NCI-H748 (cell line): ENCODE measurements around the gene PTTG1.

Experiments
- DNase-seq: peaks from one replicate; lab custom pipeline; 2025; ENCODE audit not compliant: unreplicated experiment; lab: John Stamatoyannopoulos, UW

The PTTG1 gene

GRCh38 chr5:160470437-160471361, 49.0 kb downstream of the PTTG1 start:
- no peak for DNase-seq

- no peak for DNase-seq
Observed at GRCh38 chr5:160471761-160472160, 50.1 kb downstream of the PTTG1 start.

- DNase-seq: no peak
Observed at GRCh38 chr5:160472482-160472881, 50.8 kb downstream of the PTTG1 start.

GRCh38 chr5:160473681-160474080, 52.0 kb downstream of the PTTG1 start:
- DNase-seq: no peak

- DNase-seq: no peak
Observed at GRCh38 chr5:160474084-160474483, 52.4 kb downstream of the PTTG1 start.

GRCh38 chr5:160475864-160476438, 54.3 kb downstream of the PTTG1 start:
- no peak for DNase-seq

- no peak for DNase-seq
Observed at GRCh38 chr5:160477266-160477970, 55.8 kb downstream of the PTTG1 start.

- no peak for DNase-seq
Observed at GRCh38 chr5:160478163-160478562, 56.5 kb downstream of the PTTG1 start.
